HEK293 (cell line): ENCODE data around the gene HEPACAM2.

Source experiments
- CTCF ChIA-PET: fragments of 350-600 bp; formaldehyde crosslinking; extraction: SDS; loops from one replicate; lab custom pipeline; 2021; ENCODE audit warnings: antibody characterized with exemption; lab: Yijun Ruan, JAX
- POLR2A ChIA-PET: fragments of 300-600 bp; formaldehyde crosslinking; extraction: SDS; loops from one replicate; lab custom pipeline; 2020; ENCODE audit warnings: antibody characterized with exemption, inconsistent platforms; lab: Yijun Ruan, JAX
- H3K27ac ChIP-seq: fragments of 200-500 bp; sonication (Bioruptor generic); 2 replicates; pipeline ENCODE4 v1.5.1; 2014; ENCODE audit warnings: low read depth, low read length, control low read depth, inconsistent platforms; ENCODE audit errors: extremely low read depth
- H3K36me3 ChIP-seq, 2 experiments: fragments of 200-500 bp in 1 of 2; sonication (Bioruptor generic) in 1 of 2; 1 replicate in 1 of 2; 2 replicates in 1 of 2; pipeline ENCODE4 v1.5.1; 2014 to 2017; ENCODE audit warnings: inconsistent platforms in 2 of 2, low read length in 2 of 2; ENCODE audit not compliant: control insufficient read depth in 2 of 2, insufficient read depth in 1 of 2
- H3K4me1 ChIP-seq: fragments of 200-500 bp; sonication (Bioruptor generic); 2 replicates; pipeline ENCODE4 v1.5.1; 2014; ENCODE audit warnings: mild to moderate bottlenecking, low read length, inconsistent platforms; ENCODE audit not compliant: control insufficient read depth, insufficient read depth
- H3K4me3 ChIP-seq: 2 replicates; pipeline ENCODE4 v1.5.1; 2011; ENCODE audit warnings: low read depth, mild to moderate bottlenecking, control low read depth, low read length, moderate library complexity
- H3K9me3 ChIP-seq: fragments of 200-500 bp; sonication (Bioruptor generic); 2 replicates; pipeline ENCODE4 v1.5.1; 2014; ENCODE audit warnings: low read depth, low read length, inconsistent platforms; ENCODE audit not compliant: control insufficient read depth, insufficient read depth
- GLI2 ChIP-seq: fragments of 450-650 bp; formaldehyde crosslinking; IDR thresholded peaks from 2 replicates; pipeline ENCODE4; 2017; ENCODE audit warnings: missing biosample characterization, missing genetic modification characterization, low read depth, borderline replicate concordance
- HOXD13 ChIP-seq: sonication (generic); formaldehyde crosslinking; IDR thresholded peaks from 2 replicates; pipeline ENCODE4 v1.8.0; 2022; ENCODE audit warnings: missing genetic modification reagents, borderline replicate concordance
- YY1 ChIP-seq: fragments of 450-650 bp; formaldehyde crosslinking; IDR thresholded peaks from 2 replicates; pipeline ENCODE4 v1.5.1; 2018; ENCODE audit warnings: missing biosample characterization, missing genetic modification characterization
- ZBTB1 ChIP-seq: fragments of 450-650 bp; formaldehyde crosslinking; IDR thresholded peaks from 2 replicates; pipeline ENCODE4 v1.5.1; 2016; ENCODE audit warnings: missing biosample characterization, missing genetic modification characterization
- ZBTB20 ChIP-seq: fragments of 450-650 bp; formaldehyde crosslinking; IDR thresholded peaks from 2 replicates; pipeline ENCODE4 v1.5.1; 2016; ENCODE audit warnings: missing biosample characterization, missing genetic modification characterization
- ZNF114 ChIP-seq: fragments of 450-650 bp; formaldehyde crosslinking; IDR thresholded peaks from 2 replicates; pipeline ENCODE4 v1.5.0; 2017; ENCODE audit warnings: missing biosample characterization, missing genetic modification characterization
- ZNF146 ChIP-seq: fragments of 450-650 bp; formaldehyde crosslinking; IDR thresholded peaks from 2 replicates; pipeline ENCODE4 v1.5.1; 2016; ENCODE audit warnings: missing biosample characterization, missing genetic modification characterization
- ZNF155 ChIP-seq: fragments of 450-650 bp; formaldehyde crosslinking; IDR thresholded peaks from 2 replicates; pipeline ENCODE4 v1.5.1; 2016; ENCODE audit warnings: missing biosample characterization, missing genetic modification characterization
- ZNF19 ChIP-seq: fragments of 450-650 bp; formaldehyde crosslinking; IDR thresholded peaks from 2 replicates; pipeline ENCODE4; 2016; ENCODE audit warnings: missing biosample characterization, missing genetic modification characterization, low read depth
- ZNF214 ChIP-seq: fragments of 450-650 bp; formaldehyde crosslinking; IDR thresholded peaks from 2 replicates; pipeline ENCODE4 v1.5.1; 2017; ENCODE audit warnings: missing biosample characterization, mild to moderate bottlenecking, missing genetic modification characterization, borderline replicate concordance
- ZNF223 ChIP-seq: fragments of 450-650 bp; formaldehyde crosslinking; IDR thresholded peaks from 2 replicates; pipeline ENCODE4 v1.5.1; 2016; ENCODE audit warnings: missing biosample characterization, missing genetic modification characterization
- ZNF23 ChIP-seq: fragments of 450-650 bp; formaldehyde crosslinking; IDR thresholded peaks from 2 replicates; pipeline ENCODE4 v1.5.1; 2016; ENCODE audit warnings: missing biosample characterization, missing genetic modification characterization, borderline replicate concordance
- ZNF239 ChIP-seq: fragments of 450-650 bp; formaldehyde crosslinking; IDR thresholded peaks from 2 replicates; pipeline ENCODE4 v1.5.1; 2016; ENCODE audit warnings: missing biosample characterization, missing genetic modification characterization
- ZNF311 ChIP-seq: fragments of 450-650 bp; formaldehyde crosslinking; IDR thresholded peaks from 2 replicates; pipeline ENCODE4 v1.5.1; 2017; ENCODE audit warnings: missing biosample characterization, missing genetic modification characterization, borderline replicate concordance
- ZNF416 ChIP-seq: fragments of 450-650 bp; formaldehyde crosslinking; IDR thresholded peaks from 2 replicates; pipeline ENCODE4 v1.5.1; 2016; ENCODE audit warnings: missing biosample characterization, missing genetic modification characterization
- ZNF521 ChIP-seq: fragments of 450-650 bp; formaldehyde crosslinking; IDR thresholded peaks from 2 replicates; pipeline ENCODE4 v1.5.1; 2017; ENCODE audit warnings: missing biosample characterization, mild to moderate bottlenecking, missing genetic modification characterization
- ZNF571 ChIP-seq: fragments of 450-650 bp; formaldehyde crosslinking; IDR thresholded peaks from 2 replicates; pipeline ENCODE4 v1.5.0; 2017; ENCODE audit warnings: missing biosample characterization, missing genetic modification characterization
- ZNF658 ChIP-seq: fragments of 450-650 bp; formaldehyde crosslinking; IDR thresholded peaks from 2 replicates; pipeline ENCODE4; 2016; ENCODE audit warnings: missing biosample characterization, missing genetic modification characterization
- ZNF670 ChIP-seq: fragments of 450-650 bp; formaldehyde crosslinking; IDR thresholded peaks from 2 replicates; pipeline ENCODE4 v1.5.1; 2016; ENCODE audit warnings: missing biosample characterization, missing genetic modification characterization, low read depth
- ZNF677 ChIP-seq: fragments of 450-650 bp; IDR thresholded peaks from 2 replicates; pipeline ENCODE4 v1.5.0; 2018; ENCODE audit warnings: missing biosample characterization, mild to moderate bottlenecking, missing genetic modification characterization, moderate library complexity
- ZNF701 ChIP-seq: fragments of 450-650 bp; formaldehyde crosslinking; IDR thresholded peaks from 2 replicates; pipeline ENCODE4 v1.5.1; 2016; ENCODE audit warnings: missing biosample characterization, missing genetic modification characterization
- ZSCAN23 ChIP-seq: fragments of 450-650 bp; formaldehyde crosslinking; IDR thresholded peaks from 2 replicates; pipeline ENCODE4 v1.5.1; 2016; ENCODE audit warnings: missing biosample characterization, missing genetic modification characterization
- TF ChIP-seq, protein P1 (sequence below): fragments of 450-650 bp; formaldehyde crosslinking; IDR thresholded peaks from 2 replicates; pipeline ENCODE4 v1.5.1; 2017; ENCODE audit warnings: missing biosample characterization, missing genetic modification characterization
- TF ChIP-seq, protein P2 (sequence below): fragments of 450-650 bp; formaldehyde crosslinking; IDR thresholded peaks from 2 replicates; pipeline ENCODE4 v1.5.1; 2016; ENCODE audit warnings: missing biosample characterization, missing genetic modification characterization, borderline replicate concordance
- TF ChIP-seq, protein P3 (sequence below): fragments of 450-650 bp; formaldehyde crosslinking; IDR thresholded peaks from 2 replicates; pipeline ENCODE4 v1.5.1; 2016; ENCODE audit warnings: missing biosample characterization, missing genetic modification characterization

The HEPACAM2 gene

DNA sequence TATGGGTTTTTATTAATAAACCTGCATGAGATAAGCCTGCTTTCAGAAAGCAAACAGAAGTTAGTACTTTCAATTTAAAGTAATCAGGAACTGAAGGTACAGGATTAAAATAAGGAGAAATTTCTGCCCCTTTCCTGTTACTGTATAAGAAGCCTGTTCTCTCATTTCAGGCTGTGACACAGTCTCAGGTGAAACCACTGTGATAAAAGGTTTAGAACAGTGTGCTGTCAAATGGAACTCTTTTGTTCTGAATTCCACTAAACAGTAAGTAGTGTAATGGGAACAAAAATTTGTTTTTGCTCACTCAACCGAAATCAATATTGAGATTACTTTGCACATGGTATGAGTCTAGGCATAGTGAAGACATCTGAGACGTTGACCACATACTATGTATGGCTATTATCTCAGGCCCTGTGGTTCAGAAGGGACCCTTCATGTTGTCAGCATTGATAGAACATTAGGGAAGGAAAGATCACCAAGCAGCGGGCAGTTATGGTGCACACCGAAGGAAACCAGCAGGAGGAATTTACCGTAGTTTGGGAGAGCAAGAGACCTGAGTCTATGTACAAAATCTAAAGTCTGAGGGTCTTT is 14.9 kb downstream of the HEPACAM2 start:
- Histone ChIP-seq H3K4me1 (no peaks in the 10 kb centered on the region), H3K27ac (no peak overlapping the region), H3K4me3 (no peak overlapping the region), H3K36me3 (no peaks in the 10 kb centered on the region), H3K9me3 (no peaks in the 10 kb centered on the region)
- TF ChIP-seq ZNF416 (tag by site-specific recombination) (no peak), YY1 (tag by site-specific recombination) (no peak), ZBTB1 (no peak), ZNF701 (no peak), GLI2 (tag by site-specific recombination) (no peak), ZNF155 (tag by site-specific recombination) (no peak), ZNF114 (tag by site-specific recombination) (no peak), ZBTB20 (no peak), ZNF214 (no peak)
- TF ChIP-seq, protein P1, sequence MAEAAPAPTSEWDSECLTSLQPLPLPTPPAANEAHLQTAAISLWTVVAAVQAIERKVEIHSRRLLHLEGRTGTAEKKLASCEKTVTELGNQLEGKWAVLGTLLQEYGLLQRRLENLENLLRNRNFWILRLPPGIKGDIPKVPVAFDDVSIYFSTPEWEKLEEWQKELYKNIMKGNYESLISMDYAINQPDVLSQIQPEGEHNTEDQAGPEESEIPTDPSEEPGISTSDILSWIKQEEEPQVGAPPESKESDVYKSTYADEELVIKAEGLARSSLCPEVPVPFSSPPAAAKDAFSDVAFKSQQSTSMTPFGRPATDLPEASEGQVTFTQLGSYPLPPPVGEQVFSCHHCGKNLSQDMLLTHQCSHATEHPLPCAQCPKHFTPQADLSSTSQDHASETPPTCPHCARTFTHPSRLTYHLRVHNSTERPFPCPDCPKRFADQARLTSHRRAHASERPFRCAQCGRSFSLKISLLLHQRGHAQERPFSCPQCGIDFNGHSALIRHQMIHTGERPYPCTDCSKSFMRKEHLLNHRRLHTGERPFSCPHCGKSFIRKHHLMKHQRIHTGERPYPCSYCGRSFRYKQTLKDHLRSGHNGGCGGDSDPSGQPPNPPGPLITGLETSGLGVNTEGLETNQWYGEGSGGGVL, result no peak
- ChIA-PET POLR2A (interaction anchor here (0.6 kb wide), 1 partner anchor 216 kb away, joined by 5 read pairs; no protein-coding TSS in a partner anchor), CTCF (no interaction called here)

DNA sequence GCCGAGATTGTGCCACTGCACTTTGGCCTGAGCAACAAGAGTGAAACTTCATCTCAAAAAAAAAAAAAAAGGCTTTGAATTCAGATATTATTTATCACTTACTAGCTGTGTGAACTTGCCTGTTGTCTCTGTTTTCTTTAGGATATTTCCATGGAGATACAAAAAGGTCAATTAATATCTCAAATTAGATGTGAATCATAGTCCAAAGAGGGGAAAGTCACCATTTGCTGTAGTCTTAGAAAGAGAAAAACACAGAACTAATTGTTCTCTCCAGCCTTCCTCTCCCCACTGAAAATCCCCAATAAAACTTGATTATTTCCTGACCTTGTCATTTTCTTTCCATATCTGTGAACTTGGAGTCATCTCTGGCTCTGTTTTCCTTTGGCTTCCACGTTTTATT is 21.2 kb downstream of the HEPACAM2 start:
- ChIA-PET POLR2A (no interaction called here), CTCF (interaction anchor here (0.7 kb wide), 1 partner anchor 236 kb away, joined by 4 read pairs; no protein-coding TSS in a partner anchor)
- Histone ChIP-seq H3K9me3 (no peaks in the 10 kb centered on the region), H3K4me1 (no peaks in the 10 kb centered on the region), H3K4me3 (no peak overlapping the region), H3K36me3 (no peaks in the 10 kb centered on the region), H3K27ac (no peak overlapping the region)
- TF ChIP-seq ZNF658 (tag by site-specific recombination), result no peak
- TF ChIP-seq ZNF239 (tag by site-specific recombination), result no peak
- no peak for TF ChIP-seq ZSCAN23 (tag by site-specific recombination)
- TF ChIP-seq, protein P2, sequence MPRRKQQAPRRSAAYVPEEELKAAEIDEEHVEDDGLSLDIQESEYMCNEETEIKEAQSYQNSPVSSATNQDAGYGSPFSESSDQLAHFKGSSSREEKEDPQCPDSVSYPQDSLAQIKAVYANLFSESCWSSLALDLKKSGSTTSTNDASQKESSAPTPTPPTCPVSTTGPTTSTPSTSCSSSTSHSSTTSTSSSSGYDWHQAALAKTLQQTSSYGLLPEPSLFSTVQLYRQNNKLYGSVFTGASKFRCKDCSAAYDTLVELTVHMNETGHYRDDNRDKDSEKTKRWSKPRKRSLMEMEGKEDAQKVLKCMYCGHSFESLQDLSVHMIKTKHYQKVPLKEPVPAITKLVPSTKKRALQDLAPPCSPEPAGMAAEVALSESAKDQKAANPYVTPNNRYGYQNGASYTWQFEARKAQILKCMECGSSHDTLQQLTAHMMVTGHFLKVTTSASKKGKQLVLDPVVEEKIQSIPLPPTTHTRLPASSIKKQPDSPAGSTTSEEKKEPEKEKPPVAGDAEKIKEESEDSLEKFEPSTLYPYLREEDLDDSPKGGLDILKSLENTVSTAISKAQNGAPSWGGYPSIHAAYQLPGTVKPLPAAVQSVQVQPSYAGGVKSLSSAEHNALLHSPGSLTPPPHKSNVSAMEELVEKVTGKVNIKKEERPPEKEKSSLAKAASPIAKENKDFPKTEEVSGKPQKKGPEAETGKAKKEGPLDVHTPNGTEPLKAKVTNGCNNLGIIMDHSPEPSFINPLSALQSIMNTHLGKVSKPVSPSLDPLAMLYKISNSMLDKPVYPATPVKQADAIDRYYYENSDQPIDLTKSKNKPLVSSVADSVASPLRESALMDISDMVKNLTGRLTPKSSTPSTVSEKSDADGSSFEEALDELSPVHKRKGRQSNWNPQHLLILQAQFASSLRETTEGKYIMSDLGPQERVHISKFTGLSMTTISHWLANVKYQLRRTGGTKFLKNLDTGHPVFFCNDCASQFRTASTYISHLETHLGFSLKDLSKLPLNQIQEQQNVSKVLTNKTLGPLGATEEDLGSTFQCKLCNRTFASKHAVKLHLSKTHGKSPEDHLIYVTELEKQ (tag by site-specific recombination), result no peak
- TF ChIP-seq ZNF670 (tag by site-specific recombination), result no peak

DNA sequence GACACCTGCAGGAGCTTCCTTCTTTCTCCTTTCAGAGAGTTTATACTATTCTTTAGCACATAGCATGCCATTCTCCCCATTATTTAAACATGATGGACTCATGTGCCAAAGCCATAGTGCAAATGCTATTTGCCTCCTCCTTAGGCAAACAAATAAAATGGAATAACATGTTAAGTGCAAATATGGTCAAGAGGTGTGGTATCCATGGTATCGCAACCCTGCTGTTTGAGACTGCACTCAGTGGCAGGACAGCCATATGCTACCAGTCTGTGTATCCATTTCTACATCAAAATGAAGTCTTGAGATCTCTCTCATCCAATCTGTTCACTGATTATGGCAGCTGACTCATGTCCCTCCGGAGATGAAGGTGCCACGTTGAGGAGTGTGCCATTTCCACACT is 22.8 kb downstream of the HEPACAM2 start:
- ChIA-PET POLR2A (no interaction called here), CTCF (interaction anchor here (0.5 to 0.7 kb wide), 4 partner anchors 16 to 278 kb away, joined by 3 read pairs; no protein-coding TSS in a partner anchor)
- TF ChIP-seq ZNF19 (no peak), ZNF311 (tag by site-specific recombination) (no peak), HOXD13 (CRISPR knock-in tag) (no peak), ZNF677 (no peak), ZNF571 (tag by site-specific recombination) (no peak), ZNF146 (tag by site-specific recombination) (no peak), ZNF23 (tag by site-specific recombination) (no peak), ZNF223 (no peak), ZNF521 (tag by site-specific recombination) (no peak)
- TF ChIP-seq, protein P3, sequence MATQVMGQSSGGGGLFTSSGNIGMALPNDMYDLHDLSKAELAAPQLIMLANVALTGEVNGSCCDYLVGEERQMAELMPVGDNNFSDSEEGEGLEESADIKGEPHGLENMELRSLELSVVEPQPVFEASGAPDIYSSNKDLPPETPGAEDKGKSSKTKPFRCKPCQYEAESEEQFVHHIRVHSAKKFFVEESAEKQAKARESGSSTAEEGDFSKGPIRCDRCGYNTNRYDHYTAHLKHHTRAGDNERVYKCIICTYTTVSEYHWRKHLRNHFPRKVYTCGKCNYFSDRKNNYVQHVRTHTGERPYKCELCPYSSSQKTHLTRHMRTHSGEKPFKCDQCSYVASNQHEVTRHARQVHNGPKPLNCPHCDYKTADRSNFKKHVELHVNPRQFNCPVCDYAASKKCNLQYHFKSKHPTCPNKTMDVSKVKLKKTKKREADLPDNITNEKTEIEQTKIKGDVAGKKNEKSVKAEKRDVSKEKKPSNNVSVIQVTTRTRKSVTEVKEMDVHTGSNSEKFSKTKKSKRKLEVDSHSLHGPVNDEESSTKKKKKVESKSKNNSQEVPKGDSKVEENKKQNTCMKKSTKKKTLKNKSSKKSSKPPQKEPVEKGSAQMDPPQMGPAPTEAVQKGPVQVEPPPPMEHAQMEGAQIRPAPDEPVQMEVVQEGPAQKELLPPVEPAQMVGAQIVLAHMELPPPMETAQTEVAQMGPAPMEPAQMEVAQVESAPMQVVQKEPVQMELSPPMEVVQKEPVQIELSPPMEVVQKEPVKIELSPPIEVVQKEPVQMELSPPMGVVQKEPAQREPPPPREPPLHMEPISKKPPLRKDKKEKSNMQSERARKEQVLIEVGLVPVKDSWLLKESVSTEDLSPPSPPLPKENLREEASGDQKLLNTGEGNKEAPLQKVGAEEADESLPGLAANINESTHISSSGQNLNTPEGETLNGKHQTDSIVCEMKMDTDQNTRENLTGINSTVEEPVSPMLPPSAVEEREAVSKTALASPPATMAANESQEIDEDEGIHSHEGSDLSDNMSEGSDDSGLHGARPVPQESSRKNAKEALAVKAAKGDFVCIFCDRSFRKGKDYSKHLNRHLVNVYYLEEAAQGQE (tag by site-specific recombination), result no peak

More for the DNA sequence above, 22.8 kb downstream of the HEPACAM2 start:
- Histone ChIP-seq H3K4me3 (no peak overlapping the region), H3K9me3 (no peaks in the 10 kb centered on the region), H3K27ac (no peak overlapping the region), H3K36me3 (no peaks in the 10 kb centered on the region), H3K4me1 (no peaks in the 10 kb centered on the region)
